HG03103 (cell line): ENCODE data around the gene ZNF292.
"Not testable (repeated sequence)": the region's sequence is repeated elsewhere in the genome, so short reads cannot be mapped to it uniquely, and the experiment has no call there.

Experiments
- ATAC-seq: cut with Tn5 transposase; IDR thresholded peaks from one replicate; pipeline ENCODE4 v1.9.1; 2021; ENCODE audit warnings: low read depth; ENCODE audit not compliant: unreplicated experiment

ZNF292 gene

DNA sequence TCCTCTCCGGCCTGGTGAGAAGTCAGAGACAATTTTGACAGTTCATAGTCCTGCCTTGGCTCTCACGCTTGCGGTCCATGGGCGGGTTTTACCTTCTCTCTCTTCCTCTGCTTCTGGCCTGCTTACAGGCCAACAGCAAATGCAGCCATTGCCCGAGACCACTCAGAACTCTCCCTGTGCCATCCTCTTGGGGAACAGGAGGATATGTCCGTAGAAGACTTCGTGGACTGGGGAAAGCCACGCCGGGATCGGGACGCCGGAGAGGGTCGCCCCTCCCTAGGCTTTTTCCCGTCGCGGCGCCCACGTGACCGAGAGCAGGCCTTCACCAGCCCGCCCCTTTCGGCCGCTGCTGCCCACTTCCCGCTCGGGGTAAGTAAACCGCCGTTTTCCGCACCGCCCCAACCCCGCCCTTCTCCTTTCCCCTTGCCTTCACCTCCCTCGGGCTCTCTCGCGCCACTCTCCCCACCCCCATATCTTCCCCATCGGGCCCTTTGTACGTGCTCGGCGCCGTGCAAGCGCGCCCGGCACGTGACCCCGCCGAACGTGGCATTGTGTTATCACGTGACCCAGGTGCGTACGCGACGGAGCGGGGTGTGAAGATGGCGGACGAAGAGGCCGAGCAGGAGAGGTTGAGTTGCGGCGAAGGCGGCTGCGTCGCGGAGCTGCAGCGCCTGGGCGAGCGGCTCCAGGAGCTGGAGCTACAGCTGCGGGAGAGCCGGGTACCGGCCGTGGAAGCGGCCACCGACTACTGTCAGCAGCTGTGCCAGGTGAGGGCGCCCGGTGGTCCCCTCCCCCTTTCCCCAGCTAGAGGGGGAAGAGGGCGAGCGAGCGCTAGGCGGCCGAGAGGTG is at the start of gene ZNF292:
TSS of gene ZNF292 (plus strand) at position 573 of the 849 bp plus-strand sequence. CDS start at position 600, 27 bp downstream.
- ATAC-seq = peak; percentile 70

- no peak for ATAC-seq
These were observed 49.5 kb upstream of the ZNF292 start for GRCh38 chr6:87105823-87106222.

GRCh38 chr6:87110636-87111035 is 44.7 kb upstream of the ZNF292 start:
- ATAC-seq = no peak

- ATAC-seq = peak; percentile 93
These were observed 39.8 kb upstream of the ZNF292 start for GRCh38 chr6:87115402-87116135.

DNA sequence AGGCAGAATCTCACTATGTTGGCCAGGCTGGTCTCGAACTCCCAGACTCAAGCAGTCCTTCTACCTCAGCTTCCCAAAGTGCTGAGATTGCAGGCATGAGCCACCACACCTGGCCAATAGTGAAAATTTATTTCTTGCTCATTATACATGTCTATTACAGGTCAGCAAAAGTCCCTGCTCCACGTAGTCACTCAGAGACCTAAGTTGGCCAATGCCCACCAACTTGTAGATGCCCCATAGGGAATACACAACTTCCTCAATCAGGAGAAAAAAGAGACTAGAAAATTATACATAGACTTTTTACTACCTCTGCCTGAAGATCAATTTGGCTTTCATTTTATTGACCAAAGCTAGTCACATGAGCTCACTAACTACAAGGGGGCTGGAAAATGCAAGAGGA is 38.4 kb upstream of the ZNF292 start:
- no peak for ATAC-seq

DNA sequence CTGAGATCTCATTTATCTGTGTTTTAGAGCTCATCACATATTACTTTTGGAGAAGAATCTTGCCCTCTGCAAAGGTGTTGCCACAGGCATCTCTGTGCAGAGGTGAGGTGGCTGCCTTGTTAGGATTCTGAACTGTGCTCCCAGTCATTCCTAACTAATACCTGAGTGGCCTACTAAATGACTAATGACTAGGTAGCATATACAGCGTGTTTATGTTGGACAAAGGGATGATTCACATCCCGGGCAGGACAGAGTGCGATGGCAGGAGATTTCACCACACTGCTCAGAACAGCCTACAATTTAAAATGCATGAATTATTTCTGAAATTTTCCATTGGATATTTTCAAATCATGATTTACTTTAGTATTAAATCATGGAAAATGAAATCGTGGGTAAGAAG is 37.3 kb upstream of the ZNF292 start:
- no peak for ATAC-seq

GRCh38 chr6:87122477-87122876 is 32.9 kb upstream of the ZNF292 start:
- no peak for ATAC-seq

GRCh38 chr6:87124074-87124473 is 31.3 kb upstream of the ZNF292 start:
- ATAC-seq = no peak

GRCh38 chr6:87126501-87126900 is 28.9 kb upstream of the ZNF292 start:
- ATAC-seq = no peak

DNA sequence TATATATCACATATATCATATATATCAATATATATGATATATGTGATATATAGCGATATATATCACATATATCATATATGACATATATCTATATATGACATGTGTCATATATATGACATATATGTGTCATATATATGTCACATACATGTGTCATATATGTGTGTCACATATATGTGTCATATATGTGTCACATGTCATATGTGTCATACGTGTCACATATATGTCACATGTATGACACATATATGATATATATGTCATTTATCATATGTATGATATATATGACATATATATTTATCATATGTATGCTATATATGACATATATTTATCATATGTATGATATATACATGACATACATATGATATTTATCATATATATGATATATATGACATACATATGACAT is 27.6 kb upstream of the ZNF292 start:
- ATAC-seq = no peak

GRCh38 chr6:87136963-87137362 is 18.4 kb upstream of the ZNF292 start:
- no peak for ATAC-seq

DNA sequence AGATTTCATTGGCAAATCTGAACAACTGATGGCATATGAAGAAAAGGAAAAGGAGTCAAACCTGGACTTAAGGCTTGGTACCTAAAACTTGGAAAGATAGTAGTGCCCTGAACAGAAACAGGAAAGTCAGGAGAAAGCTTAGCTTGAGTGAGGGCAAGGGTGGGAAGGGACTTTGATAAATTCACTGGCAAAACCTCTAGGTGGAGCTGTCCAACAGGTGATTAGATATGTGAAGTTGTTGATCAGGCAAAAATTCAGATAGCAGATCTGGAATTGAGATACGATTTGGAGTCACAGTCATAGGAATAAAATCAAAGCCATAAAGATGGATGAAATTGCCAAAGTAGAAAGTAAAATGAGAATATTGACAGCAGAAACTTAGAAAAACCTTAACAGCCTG is 16.1 kb upstream of the ZNF292 start:
- no peak for ATAC-seq

- ATAC-seq = not testable (repeated sequence)
These were observed 15.4 kb upstream of the ZNF292 start for GRCh38 chr6:87139927-87140326.

GRCh38 chr6:87146363-87146762 is 9.0 kb upstream of the ZNF292 start:
- ATAC-seq = peak; percentile 72

DNA sequence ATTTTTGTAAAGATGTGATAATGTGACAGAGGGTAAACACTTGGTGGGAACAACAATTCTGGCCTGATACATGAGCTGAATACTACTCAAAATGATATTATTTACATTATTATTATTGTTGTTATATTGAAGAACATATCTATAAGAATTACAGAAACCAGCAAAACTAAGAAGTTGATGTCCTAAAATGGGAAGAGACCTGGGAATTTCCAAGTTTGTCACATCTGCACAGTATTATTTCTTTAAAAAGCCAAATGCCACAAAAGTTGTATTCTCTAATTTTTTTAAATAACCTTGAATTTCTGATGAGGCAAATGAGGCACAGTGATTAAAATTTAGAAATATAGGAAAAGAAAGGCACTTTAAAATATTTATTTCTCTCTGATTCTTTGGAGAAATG is 5.0 kb upstream of the ZNF292 start:
- ATAC-seq = no peak

DNA sequence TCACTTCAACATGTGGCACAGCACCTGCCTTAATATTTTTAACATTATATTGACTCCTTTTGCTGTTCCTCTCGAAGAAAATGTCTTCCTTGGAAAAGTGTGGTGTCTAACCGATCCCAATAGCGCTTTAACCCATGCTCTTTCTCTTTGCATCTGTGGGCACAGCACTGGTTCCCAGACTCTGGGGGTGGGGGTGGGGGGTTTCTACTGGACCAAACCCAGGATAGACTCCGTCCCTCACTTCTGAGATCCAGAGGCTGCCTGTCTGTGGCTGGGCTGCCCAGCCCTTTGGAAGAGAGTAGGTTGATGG is 3.9 kb upstream of the ZNF292 start:
- no peak for ATAC-seq

- ATAC-seq = peak; percentile 22
These were observed 3.4 kb upstream of the ZNF292 start for GRCh38 chr6:87151781-87152525.

- no peak for ATAC-seq
These were observed 2.8 kb upstream of the ZNF292 start for GRCh38 chr6:87152526-87152955.

- ATAC-seq = peak; percentile 0
These were observed 748 bp upstream of the ZNF292 start for GRCh38 chr6:87154641-87154992.

GRCh38 chr6:87155842-87156815 is 764 bp downstream of the ZNF292 start:
- ATAC-seq = no peak
